HG03460 (cell line): ENCODE data around the gene ZDHHC14.
A peak's percentile ranks its signal among the peaks of the same experiment; 100 is the strongest.
"Not testable (repeated sequence)": the region's sequence is repeated elsewhere in the genome, so short reads cannot be mapped to it uniquely, and the experiment has no call there.

Source experiments
- ATAC-seq: cut with Tn5 transposase; IDR thresholded peaks from one replicate; pipeline ENCODE4 v1.9.1; 2021; ENCODE audit not compliant: unreplicated experiment

Gene ZDHHC14

DNA sequence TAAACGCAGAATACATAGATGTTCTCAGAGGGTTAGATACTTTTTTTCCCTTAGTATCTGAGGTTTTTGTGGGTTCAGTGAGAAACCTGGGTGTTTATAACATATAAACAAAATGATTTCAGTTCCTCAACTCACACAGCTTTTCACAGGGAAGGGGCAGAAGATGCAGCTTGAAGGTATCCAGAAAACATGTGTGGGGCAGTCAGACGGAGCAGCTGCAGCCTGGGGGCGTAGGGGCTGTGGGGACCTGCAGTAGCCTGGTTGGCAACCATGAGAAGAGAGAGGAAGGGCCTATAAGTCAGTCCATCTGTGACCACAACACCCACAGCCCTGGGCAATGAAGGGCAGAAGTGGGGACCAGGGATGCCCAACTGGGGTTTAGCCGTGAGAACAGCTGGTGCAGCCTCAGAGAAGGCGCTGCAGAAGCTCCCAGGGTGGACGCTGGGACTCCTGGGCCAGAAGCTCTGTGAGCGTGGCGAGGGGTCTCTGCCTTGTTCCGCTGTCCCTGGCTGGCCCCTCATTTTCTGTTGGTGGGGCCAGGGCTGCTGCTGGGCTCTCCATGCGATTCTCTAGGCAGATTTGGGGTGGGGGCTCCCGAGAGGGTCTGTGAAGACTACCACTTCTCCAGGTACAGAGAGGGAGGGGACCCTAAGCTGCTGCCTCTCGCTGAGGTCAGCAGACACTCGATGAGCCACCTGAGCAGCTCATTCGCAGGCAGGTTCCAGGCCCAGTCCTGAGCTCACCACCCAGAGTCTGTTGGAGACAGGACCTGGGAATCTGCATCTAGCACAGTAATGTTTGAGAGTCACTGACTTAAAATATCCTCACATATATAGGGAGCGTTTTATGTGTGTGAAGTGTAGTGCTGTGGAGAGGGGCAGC lies 181.2 kb downstream of the ZDHHC14 start:
- ATAC-seq: peak; percentile 40

DNA sequence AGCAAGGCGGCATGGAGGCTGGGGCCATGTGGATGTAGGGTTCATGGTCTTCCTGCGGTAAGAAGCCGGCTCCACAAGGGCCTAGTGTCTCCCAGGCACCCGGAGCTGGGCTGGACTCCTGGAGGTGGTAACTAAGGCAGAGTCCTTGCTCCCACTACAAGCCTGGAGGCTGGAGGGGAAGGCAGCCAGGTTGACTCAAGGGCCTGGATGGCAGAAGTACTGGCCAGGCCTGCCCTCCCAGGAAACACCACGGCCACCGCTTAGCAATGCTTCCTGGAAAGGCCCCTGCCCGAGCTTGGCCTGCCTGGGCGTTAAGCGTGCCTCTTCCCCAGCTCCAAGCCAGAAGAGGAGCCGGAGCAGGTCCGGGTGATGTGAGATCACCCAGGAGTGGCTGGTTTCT lies 182.0 kb downstream of the ZDHHC14 start:
- ATAC-seq: no peak

- ATAC-seq: peak; percentile 60
Observed at GRCh38 chr6:157563611-157564284, 182.8 kb downstream of the ZDHHC14 start.

DNA sequence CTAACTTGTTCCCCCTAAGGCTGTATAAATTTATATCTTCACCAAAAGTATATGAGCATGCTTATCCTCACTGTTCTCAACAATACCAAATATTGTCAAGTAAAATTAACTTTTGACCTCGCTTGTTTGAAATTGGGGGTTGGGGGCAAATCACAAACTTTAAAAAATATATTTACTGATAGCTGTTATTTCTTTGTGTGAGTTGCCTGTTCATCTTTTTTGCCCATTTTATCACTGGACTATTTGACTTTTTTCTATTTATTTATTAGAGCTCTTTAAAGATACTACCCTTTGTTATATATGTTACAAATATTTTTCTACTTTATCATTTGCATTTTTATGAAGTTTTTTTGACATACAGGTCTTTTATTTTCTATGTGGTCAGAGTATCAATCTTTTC lies 187.7 kb downstream of the ZDHHC14 start:
- no peak for ATAC-seq

DNA sequence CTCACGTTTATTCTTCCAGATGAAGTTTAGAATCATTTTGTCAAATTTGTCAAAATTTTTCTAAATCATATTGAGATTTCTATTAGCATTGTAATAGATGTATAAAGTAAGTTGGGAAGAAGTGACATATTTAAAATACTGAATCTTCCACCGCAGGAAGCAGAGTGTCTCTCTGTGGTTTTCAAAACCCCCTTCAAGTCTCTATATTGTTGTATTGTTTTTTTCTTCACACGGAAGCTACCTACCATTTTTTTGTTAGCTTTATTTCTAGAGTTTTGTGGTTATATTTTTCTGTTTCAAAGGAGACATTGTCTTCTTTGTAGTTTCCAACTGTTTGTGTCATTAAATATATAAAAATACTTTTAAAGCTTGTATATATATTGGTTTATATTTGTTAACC lies 188.6 kb downstream of the ZDHHC14 start:
- peak; percentile 44 for ATAC-seq

- no peak for ATAC-seq
Observed at GRCh38 chr6:157570104-157570503, 189.1 kb downstream of the ZDHHC14 start.

DNA sequence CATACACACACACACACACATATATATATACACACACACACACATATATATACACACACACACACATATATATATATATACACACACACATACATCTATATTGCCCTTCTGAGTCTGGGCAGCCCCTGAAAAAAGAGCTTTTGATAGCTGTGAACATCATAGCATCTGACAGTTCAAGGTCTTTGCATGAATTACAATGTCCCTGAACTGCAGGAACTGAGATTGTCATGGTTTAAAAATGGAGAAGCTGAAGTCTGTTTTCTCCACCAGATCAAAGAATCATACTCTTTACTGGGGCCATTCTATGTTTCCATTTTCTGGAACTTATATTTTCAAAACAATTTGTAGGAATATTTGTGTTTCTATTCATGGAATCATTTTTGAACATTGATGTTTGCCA lies 189.8 kb downstream of the ZDHHC14 start:
- no peak for ATAC-seq

- peak; percentile 52 for ATAC-seq
Observed at GRCh38 chr6:157571269-157571668, 190.3 kb downstream of the ZDHHC14 start.

DNA sequence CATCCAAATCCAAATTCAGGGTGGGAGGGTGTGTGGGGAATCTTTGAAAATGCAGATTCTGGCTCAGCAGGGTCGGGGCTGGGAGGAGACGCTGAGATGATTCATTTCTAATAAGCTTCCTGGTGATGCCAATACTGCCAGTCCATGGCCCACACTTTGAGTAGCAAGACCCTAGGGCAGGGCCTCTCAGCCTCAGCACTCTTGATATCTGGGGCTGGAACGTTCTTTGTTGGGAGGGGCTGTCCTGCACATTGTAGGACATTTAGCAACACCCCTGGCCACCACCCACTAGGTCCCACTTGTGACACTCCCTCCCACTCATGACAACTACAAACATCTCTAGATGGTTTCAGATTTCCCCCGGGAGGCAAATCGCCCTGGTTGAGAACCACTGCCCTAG lies 191.0 kb downstream of the ZDHHC14 start:
- no peak for ATAC-seq

DNA sequence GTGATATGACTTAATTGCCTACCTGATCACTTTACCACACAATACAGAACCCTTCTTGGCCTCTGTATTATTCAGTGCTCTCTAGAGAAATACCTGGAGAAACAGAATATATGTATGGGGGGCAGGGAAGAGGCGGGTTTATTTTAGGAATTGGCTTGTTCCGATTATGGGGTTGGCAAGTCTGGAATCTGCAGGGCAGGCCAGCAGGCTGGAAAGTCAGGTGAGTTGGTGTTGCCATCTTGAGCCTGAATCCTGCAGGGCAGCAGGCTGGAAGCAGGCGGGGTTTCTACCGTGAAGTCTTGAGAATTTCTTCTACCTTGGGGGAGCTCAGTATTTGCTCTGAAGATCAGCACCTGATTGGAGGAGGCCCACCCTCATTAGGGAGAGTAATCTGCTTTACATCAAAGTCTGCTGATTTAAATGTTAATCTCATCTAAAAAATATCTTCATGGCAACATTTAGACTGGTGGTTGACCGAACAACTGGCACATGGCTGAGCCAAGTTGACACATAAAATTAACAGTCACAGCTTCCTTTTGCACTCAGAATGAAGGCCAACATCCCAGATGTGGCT lies 193.9 kb downstream of the ZDHHC14 start:
- ATAC-seq: no peak

- ATAC-seq: no peak
Observed at GRCh38 chr6:157575436-157576145, 194.6 kb downstream of the ZDHHC14 start.

GRCh38 chr6:157576991-157577390 lies 196.0 kb downstream of the ZDHHC14 start:
- ATAC-seq: not testable (repeated sequence)

DNA sequence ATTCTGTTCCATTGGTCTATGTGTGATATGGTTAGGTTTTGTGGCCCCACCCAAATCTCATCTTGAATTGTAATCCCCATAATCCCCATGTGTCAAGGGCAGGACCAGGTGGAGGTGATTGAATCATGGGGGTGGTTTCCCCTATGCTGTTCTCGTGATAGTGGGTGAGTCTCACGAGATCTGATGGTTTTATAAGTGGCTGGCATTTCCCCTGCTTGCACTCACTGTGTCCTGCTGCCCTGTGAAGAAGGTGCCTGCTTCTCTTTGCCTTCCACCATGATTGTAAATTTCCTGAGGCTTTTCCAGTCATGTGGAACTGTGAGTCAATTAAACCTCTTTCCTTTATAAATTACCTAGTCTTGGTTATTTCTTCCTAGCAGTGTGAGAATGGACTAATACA lies 197.5 kb downstream of the ZDHHC14 start:
- not testable (repeated sequence) for ATAC-seq

GRCh38 chr6:157579467-157580031 lies 198.6 kb downstream of the ZDHHC14 start:
- ATAC-seq: no peak

DNA sequence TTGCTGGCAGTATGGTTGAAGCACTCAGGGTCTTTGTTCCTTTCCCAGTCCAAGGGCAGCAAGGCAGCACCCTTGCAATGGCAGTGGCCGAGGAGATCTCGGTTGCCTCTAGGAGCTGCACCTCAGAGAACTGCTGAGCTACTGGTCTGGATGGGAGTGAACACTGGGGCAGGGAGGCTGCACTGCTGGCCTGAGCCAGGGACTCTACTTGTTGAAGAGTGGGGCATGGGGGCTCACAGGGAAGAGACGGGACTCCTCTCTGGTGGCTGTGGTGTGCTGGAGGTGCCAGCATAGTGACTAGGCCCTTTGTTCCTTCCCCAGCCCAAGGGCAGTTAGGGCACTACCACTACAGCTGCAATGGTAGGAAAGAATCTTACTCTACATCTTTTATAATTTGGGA lies 203.0 kb downstream of the ZDHHC14 start:
- no peak for ATAC-seq

GRCh38 chr6:157585274-157586087 lies 204.5 kb downstream of the ZDHHC14 start:
- no peak for ATAC-seq

- no peak for ATAC-seq
Observed at GRCh38 chr6:157586088-157586414, 205.1 kb downstream of the ZDHHC14 start.

DNA sequence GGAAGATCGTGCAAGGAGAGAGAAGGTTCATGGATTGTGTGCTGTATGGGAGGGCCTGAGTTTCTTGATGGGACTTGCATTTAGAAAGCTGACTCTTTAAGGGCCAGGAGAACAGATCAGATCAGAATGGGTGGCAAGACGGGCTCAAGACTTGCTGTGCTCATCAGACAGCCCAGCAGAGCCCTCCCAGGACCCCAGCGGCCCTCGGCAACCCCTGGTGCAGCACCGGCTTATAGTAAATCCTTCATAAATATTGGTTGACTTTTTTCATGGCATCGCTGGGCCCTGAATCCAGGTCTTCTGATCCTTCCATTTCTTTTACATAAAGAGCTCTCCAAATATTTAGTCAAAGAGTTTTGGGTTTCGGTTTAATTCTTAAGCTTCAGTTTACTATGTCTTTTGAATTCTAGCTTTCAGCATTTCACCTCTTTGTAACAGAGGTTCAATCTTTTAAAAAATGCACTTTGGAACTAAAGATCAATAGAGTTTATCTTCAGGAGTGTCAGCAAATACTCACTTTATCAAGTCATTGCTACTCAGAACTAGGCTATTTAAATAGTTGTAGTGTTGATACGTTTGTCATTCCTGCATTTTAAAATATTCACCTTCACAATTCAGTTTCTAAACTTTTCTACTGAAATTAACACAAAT lies 205.6 kb downstream of the ZDHHC14 start:
- no peak for ATAC-seq

GRCh38 chr6:157587127-157587926 lies 206.3 kb downstream of the ZDHHC14 start:
- no peak for ATAC-seq
